Camera-type eye (tissue), 1 donor: ENCODE measurements around the gene JMJD7. TPM values are rescaled to one million over a fixed set of nuclear protein-coding genes. Genes with fewer than 3 reads are reported as not detected.

Experiments
- total RNA-seq: library from RNA; depleted of rRNA; stranded (reverse); fragments of >200 nt; gene quantifications from one replicate; pipeline ENCODE4 v1.2.3, GENCODE V29; 2014

The JMJD7 gene
- 15.9 TPM for total RNA-seq

DNA sequence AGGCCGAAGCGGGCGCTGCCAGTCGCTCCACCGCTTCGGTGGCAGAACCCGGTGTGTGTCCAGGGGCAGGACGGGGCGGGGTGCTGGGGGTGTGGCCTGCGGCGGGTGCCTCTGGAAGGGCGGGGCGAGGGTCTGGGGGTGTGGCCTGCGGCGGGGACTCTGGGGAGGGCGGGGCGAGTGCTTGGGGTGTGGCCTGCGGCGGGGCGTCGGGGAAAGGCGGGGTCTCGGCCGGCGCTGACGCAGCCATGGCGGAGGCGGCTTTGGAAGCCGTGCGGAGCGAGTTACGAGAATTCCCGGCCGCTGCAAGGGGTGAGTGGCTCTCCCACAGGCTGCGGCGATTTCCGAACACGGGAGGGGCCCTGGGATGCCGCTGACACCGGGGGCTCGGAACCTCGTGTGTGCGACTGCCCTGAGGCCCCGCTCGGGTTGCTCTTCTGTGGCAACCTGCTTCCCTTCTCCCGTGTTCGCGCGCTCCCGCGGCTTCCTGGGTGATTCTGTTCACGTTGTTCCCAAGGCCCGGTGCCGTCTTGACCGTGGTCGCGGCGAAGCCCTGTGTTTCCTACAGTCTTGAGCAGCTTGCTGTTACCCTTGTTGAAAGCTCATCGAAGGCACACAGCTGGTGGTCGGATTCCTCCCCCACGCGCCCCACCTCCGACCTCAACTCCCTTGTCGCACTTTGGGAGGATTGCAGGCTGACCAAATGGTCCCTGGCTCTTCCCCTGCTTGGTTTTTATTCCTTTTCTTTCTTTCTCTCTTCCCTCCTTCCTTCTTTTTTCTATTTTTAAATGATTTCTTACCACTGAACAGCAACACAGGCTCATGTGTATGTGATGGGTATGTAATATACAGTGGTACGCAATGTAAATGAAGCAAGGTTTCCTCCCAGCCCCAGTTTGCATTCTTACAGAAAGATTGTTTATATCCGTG lies at the start of gene JMJD7:
Gene JMJD7, plus strand, starts transcription at position 213 of the 927 bp plus-strand sequence. Its CDS starts 33 bp downstream, at position 246.

DNA sequence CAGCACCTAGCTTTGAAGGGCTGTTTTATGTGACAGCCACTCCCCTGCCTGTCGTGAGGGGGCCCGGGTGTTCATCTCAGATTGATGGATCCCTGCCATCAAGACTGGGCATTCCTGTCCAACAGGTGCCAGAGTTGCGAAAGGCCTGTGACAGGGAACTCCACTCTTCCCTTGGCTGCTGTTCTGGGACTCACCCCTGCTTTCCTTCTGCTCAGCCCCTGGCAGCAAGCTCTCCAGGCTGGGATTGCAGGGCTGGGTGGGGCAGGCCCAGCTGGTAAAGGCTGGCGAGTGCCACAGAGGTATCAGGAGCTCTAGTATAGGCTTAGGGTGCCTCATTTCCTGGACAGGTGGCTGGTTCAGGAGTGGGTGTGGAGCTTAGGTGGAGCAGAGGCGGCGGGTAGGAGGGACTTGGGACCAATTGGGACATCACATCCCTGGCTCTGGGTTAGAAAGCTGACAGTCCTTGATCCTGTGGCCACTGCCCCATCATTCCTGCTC lies 10.6 kb downstream of the JMJD7 start, which contains the start of gene PLA2G4B:
Gene PLA2G4B, plus strand, starts transcription at position 448 of the 498 bp plus-strand sequence. CDS start 67 bp downstream, outside the sequence.

Other genes with a start within 250 kb of the JMJD7 start
- gene MGA, start 167.7 kb upstream of the JMJD7 start, total RNA-seq, result 147 TPM
- gene MAPKBP1, start 53.6 kb upstream of the JMJD7 start, total RNA-seq, result 31.3 TPM
- 8.0 TPM for gene PLA2G4B, start 10.8 kb downstream of the JMJD7 start, total RNA-seq
- 7.1 TPM for gene SPTBN5, start 66.0 kb downstream of the JMJD7 start, total RNA-seq
- 15.6 TPM for gene EHD4, start 144.5 kb downstream of the JMJD7 start, total RNA-seq
- 0.16 TPM for gene PLA2G4E, start 192.9 kb downstream of the JMJD7 start, total RNA-seq